GM12872 (cell line): ENCODE data around the gene RHOH.

ENCODE experiments used
- CTCF ChIP-seq: IDR thresholded peaks from 3 replicates; pipeline ENCODE4 v1.5.1; 2011; ENCODE audit warnings: low read depth, mild to moderate bottlenecking, low read length, moderate library complexity; ENCODE audit not compliant: insufficient read depth

Gene RHOH

GRCh38 chr4:40241026-40241425 lies 44.2 kb downstream of the RHOH start:
- TF ChIP-seq CTCF, result no peak

- no peak for TF ChIP-seq CTCF
Measured at GRCh38 chr4:40241941-40242340, 45.1 kb downstream of the RHOH start.

GRCh38 chr4:40243386-40243948 lies 46.6 kb downstream of the RHOH start:
- TF ChIP-seq CTCF, result no peak

- no peak for TF ChIP-seq CTCF
Measured at GRCh38 chr4:40244606-40245005, 47.8 kb downstream of the RHOH start.

GRCh38 chr4:40245550-40245949 lies 48.7 kb downstream of the RHOH start:
- no peak for TF ChIP-seq CTCF

GRCh38 chr4:40246011-40246900 lies 49.4 kb downstream of the RHOH start:
- no peak for TF ChIP-seq CTCF

- no peak for TF ChIP-seq CTCF
Measured at GRCh38 chr4:40246938-40247337, 50.1 kb downstream of the RHOH start.
